NB4 (cell line): ENCODE measurements around the gene MEGF11.

Experiments used
- DNase-seq: peaks from one replicate; pipeline ENCODE4 v3.0.0; 2010; ENCODE audit warnings: low read depth
- H3K4me3 ChIP-seq: one replicate; pipeline ENCODE4 v1.5.1; 2011; ENCODE audit warnings: mild to moderate bottlenecking, low read depth, low read length, moderate library complexity
- CTCF ChIP-seq: IDR thresholded peaks from one replicate; pipeline ENCODE4 v1.5.1; 2012; ENCODE audit warnings: low read depth, low read length
- MAX ChIP-seq: IDR thresholded peaks from 2 replicates; pipeline ENCODE4 v1.6.1; 2011; ENCODE audit warnings: low read depth, low read length
- MYC ChIP-seq: IDR thresholded peaks from 2 replicates; pipeline ENCODE4 v1.6.1; 2011; ENCODE audit warnings: low read depth, low read length
- POLR2A ChIP-seq: IDR thresholded peaks from 2 replicates; pipeline ENCODE4 v1.6.1; 2011; ENCODE audit warnings: mild to moderate bottlenecking; ENCODE audit not compliant: insufficient read length; ENCODE audit errors: extremely low read depth

Gene MEGF11

GRCh38 chr15:65937476-65937875 is 316.1 kb downstream of the MEGF11 start:
- TF ChIP-seq CTCF, result no peak
- TF ChIP-seq MYC, result no peak
- no peak for TF ChIP-seq MAX
- TF ChIP-seq POLR2A, result no peak
- no peak overlapping the region for H3K4me3 ChIP-seq
- DNase-seq, result no peak

GRCh38 chr15:65937054-65937453 is 316.5 kb downstream of the MEGF11 start:
- H3K4me3 ChIP-seq, result no peak overlapping the region
- TF ChIP-seq MAX (no peak), POLR2A (no peak), MYC (no peak), CTCF (no peak)
- DNase-seq, result no peak

- no peak for TF ChIP-seq MAX
- no peak for TF ChIP-seq POLR2A
- no peak for TF ChIP-seq CTCF
- TF ChIP-seq MYC, result no peak
- no peak for DNase-seq
- no peak overlapping the region for H3K4me3 ChIP-seq
Observed at GRCh38 chr15:65936282-65936681, 317.3 kb downstream of the MEGF11 start.

- no peak overlapping the region for H3K4me3 ChIP-seq
- no peak for DNase-seq
- TF ChIP-seq MYC, result no peak
- TF ChIP-seq POLR2A, result no peak
- TF ChIP-seq MAX, result no peak
- TF ChIP-seq CTCF, result no peak
Observed at GRCh38 chr15:65935391-65935790, 318.2 kb downstream of the MEGF11 start.

GRCh38 chr15:65931221-65931620 is 322.3 kb downstream of the MEGF11 start:
- H3K4me3 ChIP-seq, result no peak overlapping the region
- TF ChIP-seq MYC, result no peak
- no peak for TF ChIP-seq CTCF
- TF ChIP-seq POLR2A, result no peak
- TF ChIP-seq MAX, result no peak
- DNase-seq, result no peak

- no peak overlapping the region for H3K4me3 ChIP-seq
- DNase-seq, result no peak
- TF ChIP-seq MAX (no peak), CTCF (no peak), POLR2A (no peak), MYC (no peak)
Observed at GRCh38 chr15:65930134-65930533, 323.4 kb downstream of the MEGF11 start.
